Right lobe of liver (tissue), 4 donors: ENCODE results near the gene YAP1.

ENCODE experiments used
- CTCF ChIP-seq, 4 donors: fragments of 200-600 bp in 3 of 4; fragments of 450-650 bp in 1 of 4; IDR thresholded peaks; one replicate each; pipeline versions ENCODE4 v1.5.1 to v1.8.0; 2016 to 2022; ENCODE audit warnings: antibody characterized with exemption in 4 of 4, mild to moderate bottlenecking in 2 of 4
- POLR2A ChIP-seq: fragments of 450-650 bp; IDR thresholded peaks from one replicate; pipeline ENCODE4 v1.6.1; 2017; ENCODE audit warnings: antibody characterized with exemption, mild to moderate bottlenecking
- donor health status: DM: no; HTN: no; CAD: no.
- donor health status: DM: no; HTN: no; CAD: no.
- donor health status: DM: no; HTN: yes; CAD: no.

- TF ChIP-seq POLR2A (no peak), CTCF (IDR thresholded peaks at IDR 0.05) (no peak)
Observed at GRCh38 chr11:102276362-102276761, 166.1 kb downstream of the YAP1 start.
